MM.1S (cell line): ENCODE measurements around the gene SMPD2.
"Not testable (repeated sequence)": the region's sequence is repeated elsewhere in the genome, so short reads cannot be mapped to it uniquely, and the experiment has no call there.

Experiments used
- EZH2 ChIP-seq: fragments of 300-600 bp; sonication (generic); optimal IDR thresholded peaks from 2 replicates; pipeline ENCODE3; 2017; ENCODE audit warnings: low read depth, mild to moderate bottlenecking, antibody characterized with exemption, low read length, mixed read lengths
- EZH2phosphoT487 ChIP-seq: fragments of 300-600 bp; sonication (generic); IDR thresholded peaks from 2 replicates; pipeline ENCODE4 v1.6.1; 2018; ENCODE audit warnings: antibody characterized with exemption, low read length
- TF ChIP-seq, protein P1 (sequence below): fragments of 300-600 bp; sonication (generic); IDR thresholded peaks from 2 replicates; pipeline ENCODE4 v1.5.1; 2016; ENCODE audit warnings: antibody characterized with exemption, low read length, mixed read lengths

DNA sequence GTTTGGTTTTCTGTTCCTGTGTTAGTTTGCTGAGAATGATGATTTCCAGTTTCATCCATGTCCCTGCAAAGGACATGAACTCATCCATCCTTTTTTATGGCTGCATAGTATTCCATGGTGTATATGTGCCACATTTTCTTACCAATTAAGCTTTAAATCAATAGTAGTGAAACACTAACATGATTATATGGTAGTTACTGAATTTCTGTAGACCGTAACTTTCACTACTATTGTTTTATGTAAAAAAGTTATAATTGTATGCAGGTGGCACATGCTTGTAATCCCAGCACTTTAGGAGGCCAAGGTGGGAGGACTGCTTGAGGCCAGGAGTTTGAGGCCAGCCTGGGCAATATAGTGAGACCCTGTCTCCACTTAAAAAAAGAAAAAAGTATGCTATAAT lies 20.7 kb downstream of the SMPD2 start:
- TF ChIP-seq, protein P1, sequence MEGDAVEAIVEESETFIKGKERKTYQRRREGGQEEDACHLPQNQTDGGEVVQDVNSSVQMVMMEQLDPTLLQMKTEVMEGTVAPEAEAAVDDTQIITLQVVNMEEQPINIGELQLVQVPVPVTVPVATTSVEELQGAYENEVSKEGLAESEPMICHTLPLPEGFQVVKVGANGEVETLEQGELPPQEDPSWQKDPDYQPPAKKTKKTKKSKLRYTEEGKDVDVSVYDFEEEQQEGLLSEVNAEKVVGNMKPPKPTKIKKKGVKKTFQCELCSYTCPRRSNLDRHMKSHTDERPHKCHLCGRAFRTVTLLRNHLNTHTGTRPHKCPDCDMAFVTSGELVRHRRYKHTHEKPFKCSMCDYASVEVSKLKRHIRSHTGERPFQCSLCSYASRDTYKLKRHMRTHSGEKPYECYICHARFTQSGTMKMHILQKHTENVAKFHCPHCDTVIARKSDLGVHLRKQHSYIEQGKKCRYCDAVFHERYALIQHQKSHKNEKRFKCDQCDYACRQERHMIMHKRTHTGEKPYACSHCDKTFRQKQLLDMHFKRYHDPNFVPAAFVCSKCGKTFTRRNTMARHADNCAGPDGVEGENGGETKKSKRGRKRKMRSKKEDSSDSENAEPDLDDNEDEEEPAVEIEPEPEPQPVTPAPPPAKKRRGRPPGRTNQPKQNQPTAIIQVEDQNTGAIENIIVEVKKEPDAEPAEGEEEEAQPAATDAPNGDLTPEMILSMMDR, result not testable (repeated sequence)
- not testable (repeated sequence) for TF ChIP-seq EZH2, EZH2phosphoT487
